ENCODE results near the gene TSPAN6.

TSPAN6 gene

DNA sequence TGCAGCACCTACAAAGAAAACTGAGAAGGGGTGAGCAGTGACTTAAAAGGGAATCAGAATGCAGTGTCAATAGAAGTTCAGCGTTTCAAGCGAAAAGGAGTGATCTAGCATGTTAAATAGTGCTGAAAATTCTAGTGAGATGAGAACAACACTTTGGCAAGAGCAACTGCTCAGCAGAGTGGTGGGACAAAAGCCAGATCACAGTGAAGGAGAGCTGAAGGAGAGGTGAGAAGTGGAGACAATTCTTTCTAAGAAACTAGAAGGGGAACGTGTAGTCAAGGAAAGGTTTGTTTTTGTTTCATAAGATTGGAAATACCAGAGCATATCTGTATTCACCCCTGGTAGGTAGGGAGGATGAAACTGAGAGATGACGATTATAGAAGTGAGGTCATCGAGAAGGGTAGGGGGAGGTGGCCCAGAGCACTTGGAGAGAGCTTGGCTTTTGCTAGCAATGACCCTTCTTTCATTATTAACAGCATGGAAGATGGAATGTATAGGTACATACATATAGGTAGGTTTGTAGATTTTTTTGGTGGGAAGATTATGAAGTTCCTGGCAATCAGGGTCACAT lies 41.1 kb upstream of the TSPAN6 start:
- DNase-seq (ENCODE audit: low read depth), result no peak
- TF ChIP-seq, protein P1, sequence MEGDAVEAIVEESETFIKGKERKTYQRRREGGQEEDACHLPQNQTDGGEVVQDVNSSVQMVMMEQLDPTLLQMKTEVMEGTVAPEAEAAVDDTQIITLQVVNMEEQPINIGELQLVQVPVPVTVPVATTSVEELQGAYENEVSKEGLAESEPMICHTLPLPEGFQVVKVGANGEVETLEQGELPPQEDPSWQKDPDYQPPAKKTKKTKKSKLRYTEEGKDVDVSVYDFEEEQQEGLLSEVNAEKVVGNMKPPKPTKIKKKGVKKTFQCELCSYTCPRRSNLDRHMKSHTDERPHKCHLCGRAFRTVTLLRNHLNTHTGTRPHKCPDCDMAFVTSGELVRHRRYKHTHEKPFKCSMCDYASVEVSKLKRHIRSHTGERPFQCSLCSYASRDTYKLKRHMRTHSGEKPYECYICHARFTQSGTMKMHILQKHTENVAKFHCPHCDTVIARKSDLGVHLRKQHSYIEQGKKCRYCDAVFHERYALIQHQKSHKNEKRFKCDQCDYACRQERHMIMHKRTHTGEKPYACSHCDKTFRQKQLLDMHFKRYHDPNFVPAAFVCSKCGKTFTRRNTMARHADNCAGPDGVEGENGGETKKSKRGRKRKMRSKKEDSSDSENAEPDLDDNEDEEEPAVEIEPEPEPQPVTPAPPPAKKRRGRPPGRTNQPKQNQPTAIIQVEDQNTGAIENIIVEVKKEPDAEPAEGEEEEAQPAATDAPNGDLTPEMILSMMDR (IDR thresholded peaks at IDR 0.05; ENCODE audit: control insufficient read depth, extremely low read depth, insufficient read depth), result no peak
- H3K4me3 ChIP-seq (ENCODE audit: low read depth, low read length), result no peak overlapping the region

DNA sequence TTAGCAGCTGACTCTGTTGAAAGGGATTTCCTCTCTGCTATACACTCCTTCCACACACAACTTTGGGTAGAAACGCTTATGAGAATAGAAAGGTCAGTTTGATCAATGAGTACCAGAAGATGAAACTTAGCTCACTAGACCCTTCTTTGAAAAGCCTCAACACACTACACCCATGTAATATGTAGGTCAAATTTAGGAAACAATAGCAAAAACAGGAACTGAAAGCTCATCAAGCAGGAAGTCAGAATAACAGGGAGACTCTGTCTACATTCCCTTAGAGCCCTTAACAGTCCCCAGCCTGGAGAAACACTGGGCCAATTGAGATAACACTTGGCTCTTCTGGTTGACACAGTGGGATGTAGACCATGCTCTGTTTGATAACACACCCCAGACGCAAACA lies 38.1 kb upstream of the TSPAN6 start:
- no peak overlapping the region for H3K4me3 ChIP-seq (ENCODE audit: low read depth, low read length)
- TF ChIP-seq, protein P1 (IDR thresholded peaks at IDR 0.05; ENCODE audit: control insufficient read depth, extremely low read depth, insufficient read depth), result no peak
- DNase-seq (ENCODE audit: low read depth), result no peak

DNA sequence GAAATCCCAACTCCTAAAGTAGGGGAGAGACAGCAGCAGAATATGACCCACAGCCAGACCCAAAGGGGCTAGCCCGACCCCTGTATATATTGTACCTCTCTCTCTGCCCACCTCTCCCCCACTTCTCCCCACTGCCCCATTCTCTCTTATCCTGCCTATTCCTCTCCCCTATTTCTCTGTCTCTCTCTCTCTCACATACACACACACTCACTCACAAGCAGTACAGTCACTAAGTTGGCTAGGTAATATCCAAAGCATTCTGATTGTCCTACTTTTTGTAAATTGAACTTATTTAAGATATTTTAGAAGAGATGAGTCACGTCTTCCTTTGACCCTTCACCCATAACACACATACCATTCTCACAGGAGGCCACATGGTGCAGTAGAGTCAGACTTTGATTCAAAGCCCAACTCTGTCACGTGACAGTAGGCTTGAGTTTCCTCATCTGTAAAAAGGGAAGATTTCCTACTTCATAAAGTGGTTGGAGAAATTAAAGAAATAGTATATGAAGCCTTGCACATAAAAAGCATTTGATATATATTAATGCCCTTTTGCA lies 36.9 kb upstream of the TSPAN6 start:
- no peak for DNase-seq (ENCODE audit: low read depth)
- H3K4me3 ChIP-seq (ENCODE audit: low read depth, low read length), result no peak overlapping the region
- TF ChIP-seq, protein P1 (IDR thresholded peaks at IDR 0.05; ENCODE audit: control insufficient read depth, extremely low read depth, insufficient read depth), result no peak

DNA sequence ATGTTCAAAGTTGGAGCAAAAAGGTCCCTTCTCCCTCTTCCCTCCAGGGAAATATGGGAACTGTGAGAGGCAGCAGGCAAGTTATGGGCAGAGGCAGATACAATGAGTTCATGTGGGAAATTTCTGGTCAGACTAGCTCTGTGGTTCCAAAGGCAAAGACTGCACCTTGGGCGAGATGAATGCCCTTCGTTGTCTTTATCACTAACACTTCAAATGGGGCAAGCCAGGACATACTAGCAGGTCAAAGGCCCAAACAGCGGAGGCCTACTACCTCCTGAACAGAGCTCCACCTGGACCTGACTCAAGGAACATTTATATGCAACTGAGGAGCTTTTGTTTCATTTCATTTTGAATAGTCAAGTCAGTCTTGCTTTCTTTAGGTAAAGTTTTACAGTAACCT lies 36.4 kb upstream of the TSPAN6 start:
- no peak overlapping the region for H3K4me3 ChIP-seq (ENCODE audit: low read depth, low read length)
- TF ChIP-seq, protein P1 (IDR thresholded peaks at IDR 0.05; ENCODE audit: control insufficient read depth, extremely low read depth, insufficient read depth), result no peak
- DNase-seq (ENCODE audit: low read depth), result no peak

DNA sequence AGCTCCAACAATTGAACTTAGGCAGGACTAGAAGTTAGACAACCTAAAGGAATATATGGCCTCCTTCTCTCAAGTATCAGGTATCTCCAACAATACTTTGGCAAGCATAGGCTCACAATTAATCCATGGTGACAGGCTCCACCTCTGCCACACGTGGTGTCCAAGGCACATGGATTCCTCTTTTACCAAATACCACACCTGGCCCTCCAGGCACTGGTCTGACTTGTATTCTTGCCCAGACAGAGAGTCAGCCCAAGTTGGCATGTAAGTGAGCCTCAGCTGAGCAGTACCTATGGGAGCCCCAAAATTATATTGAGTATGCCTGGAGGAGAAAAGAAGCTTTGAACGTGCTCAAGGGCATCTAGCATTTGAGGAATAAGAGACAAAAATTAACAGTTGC lies 27.0 kb upstream of the TSPAN6 start:
- no peak overlapping the region for H3K4me3 ChIP-seq (ENCODE audit: low read depth, low read length)
- peak; percentile 13 for DNase-seq (ENCODE audit: low read depth)
- TF ChIP-seq, protein P1 (IDR thresholded peaks at IDR 0.05; ENCODE audit: control insufficient read depth, extremely low read depth, insufficient read depth), result no peak

DNA sequence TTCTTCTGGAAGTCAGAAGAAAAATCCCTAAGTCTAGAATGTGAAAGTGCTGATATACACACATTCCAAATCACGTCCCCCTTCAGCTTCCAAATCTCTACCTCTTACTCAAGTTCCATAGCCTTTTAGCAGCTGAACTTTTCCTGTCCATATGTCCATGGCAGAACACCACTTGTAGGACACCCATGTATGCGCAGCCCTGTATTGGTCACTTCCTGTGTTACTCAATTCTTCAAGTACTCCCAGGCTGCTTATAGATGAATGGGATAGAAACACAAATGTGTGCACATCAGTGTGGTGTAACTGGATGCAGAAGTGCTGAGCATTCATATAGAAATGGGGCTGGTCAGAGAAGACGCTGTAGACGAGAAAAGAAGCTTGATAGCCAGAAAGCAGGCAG lies 26.2 kb upstream of the TSPAN6 start:
- DNase-seq (ENCODE audit: low read depth), result no peak
- H3K4me3 ChIP-seq (ENCODE audit: low read depth, low read length), result no peak overlapping the region
- TF ChIP-seq, protein P1 (IDR thresholded peaks at IDR 0.05; ENCODE audit: control insufficient read depth, extremely low read depth, insufficient read depth), result no peak

DNA sequence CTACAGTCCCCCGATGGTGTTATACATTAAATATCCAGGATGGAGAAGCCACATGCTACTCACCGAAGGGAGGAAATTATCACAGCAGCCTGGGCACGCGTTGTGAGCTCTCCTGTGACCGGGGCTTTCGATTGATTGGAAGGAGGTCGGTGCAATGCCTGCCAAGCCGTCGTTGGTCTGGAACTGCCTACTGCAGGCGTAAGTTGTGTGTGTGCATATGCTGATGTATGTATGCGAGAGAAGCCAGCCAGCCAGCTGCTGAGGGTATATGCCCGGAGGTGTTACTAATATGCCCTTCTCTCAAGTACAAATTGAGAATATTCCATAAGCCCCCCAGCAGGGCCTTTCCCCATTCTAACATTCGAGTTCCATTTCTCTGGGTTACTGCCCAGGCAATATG lies 25.6 kb upstream of the TSPAN6 start:
- DNase-seq (ENCODE audit: low read depth), result no peak
- TF ChIP-seq, protein P1 (IDR thresholded peaks at IDR 0.05; ENCODE audit: control insufficient read depth, extremely low read depth, insufficient read depth), result no peak
- no peak overlapping the region for H3K4me3 ChIP-seq (ENCODE audit: low read depth, low read length)
